ENCODE data around the gene ZNF552.
"Not testable (repeated sequence)": the region's sequence is repeated elsewhere in the genome, so short reads cannot be mapped to it uniquely, and the experiment has no call there.

Gene ZNF552

GRCh38 chr19:57807541-57807940, 7.2 kb downstream of the ZNF552 start:
- no peak overlapping the region for H3K4me3 ChIP-seq (ENCODE audit: low read depth, low read length)
- no peak for TF ChIP-seq CTCF (IDR thresholded peaks at IDR 0.05; ENCODE audit: control insufficient read depth, extremely low read depth, insufficient read depth)
- no peak for DNase-seq (ENCODE audit: low read depth)

- H3K4me3 ChIP-seq (ENCODE audit: low read depth, low read length): peak overlapping the region; percentile 51
- no peak for TF ChIP-seq CTCF (IDR thresholded peaks at IDR 0.05; ENCODE audit: control insufficient read depth, extremely low read depth, insufficient read depth)
- no peak for DNase-seq (ENCODE audit: low read depth)
These were observed 11.0 kb downstream of the ZNF552 start for GRCh38 chr19:57803594-57804325.

GRCh38 chr19:57803265-57803593, 11.5 kb downstream of the ZNF552 start:
- H3K4me3 ChIP-seq (ENCODE audit: low read depth, low read length): peak overlapping the region; percentile 51
- no peak for TF ChIP-seq CTCF (IDR thresholded peaks at IDR 0.05; ENCODE audit: control insufficient read depth, extremely low read depth, insufficient read depth)
- no peak for DNase-seq (ENCODE audit: low read depth)

GRCh38 chr19:57802269-57802668, 12.4 kb downstream of the ZNF552 start:
- TF ChIP-seq CTCF (IDR thresholded peaks at IDR 0.05; ENCODE audit: control insufficient read depth, extremely low read depth, insufficient read depth): no peak
- no peak overlapping the region for H3K4me3 ChIP-seq (ENCODE audit: low read depth, low read length)
- no peak for DNase-seq (ENCODE audit: low read depth)

- no peak overlapping the region for H3K4me3 ChIP-seq (ENCODE audit: low read depth, low read length)
- no peak for DNase-seq (ENCODE audit: low read depth)
- no peak for TF ChIP-seq CTCF (IDR thresholded peaks at IDR 0.05; ENCODE audit: control insufficient read depth, extremely low read depth, insufficient read depth)
These were observed 14.0 kb downstream of the ZNF552 start for GRCh38 chr19:57800696-57801095.

- not testable (repeated sequence) for H3K4me3 ChIP-seq (ENCODE audit: low read depth, low read length); DNase-seq (ENCODE audit: low read depth)
These were observed 18.1 kb downstream of the ZNF552 start for GRCh38 chr19:57796580-57796979.

GRCh38 chr19:57789288-57789687, 25.4 kb downstream of the ZNF552 start:
- TF ChIP-seq CTCF (IDR thresholded peaks at IDR 0.05; ENCODE audit: control insufficient read depth, extremely low read depth, insufficient read depth): no peak
- no peak overlapping the region for H3K4me3 ChIP-seq (ENCODE audit: low read depth, low read length)
- DNase-seq (ENCODE audit: low read depth): no peak
